Measurements from ENCODE around the gene LCORL.
A peak's percentile ranks its signal among the peaks of the same experiment; 100 is the strongest.
"Not testable (repeated sequence)": the region's sequence is repeated elsewhere in the genome, so short reads cannot be mapped to it uniquely, and the experiment has no call there.

LCORL gene

DNA sequence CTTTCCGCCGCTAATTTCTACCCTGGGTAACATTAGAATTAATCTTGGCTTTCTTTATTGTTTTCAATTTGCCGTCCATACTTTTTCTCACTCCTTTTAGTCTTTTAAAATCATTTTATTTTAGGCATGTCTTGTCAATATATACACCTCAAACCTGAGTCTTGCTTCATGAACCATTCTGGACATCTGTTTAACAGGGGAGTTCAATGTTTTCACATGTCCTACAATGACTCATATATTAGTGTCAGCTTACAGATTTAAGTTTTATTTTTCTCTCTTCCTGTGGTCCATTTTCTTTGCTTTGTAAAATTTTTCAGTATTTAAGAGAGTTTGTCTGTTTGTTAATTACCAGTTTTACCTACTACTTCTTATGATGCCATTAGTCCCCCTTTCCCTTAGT, 89.5 kb downstream of the LCORL start:
- no peak for DNase-seq (ENCODE audit: low spot score)

DNA sequence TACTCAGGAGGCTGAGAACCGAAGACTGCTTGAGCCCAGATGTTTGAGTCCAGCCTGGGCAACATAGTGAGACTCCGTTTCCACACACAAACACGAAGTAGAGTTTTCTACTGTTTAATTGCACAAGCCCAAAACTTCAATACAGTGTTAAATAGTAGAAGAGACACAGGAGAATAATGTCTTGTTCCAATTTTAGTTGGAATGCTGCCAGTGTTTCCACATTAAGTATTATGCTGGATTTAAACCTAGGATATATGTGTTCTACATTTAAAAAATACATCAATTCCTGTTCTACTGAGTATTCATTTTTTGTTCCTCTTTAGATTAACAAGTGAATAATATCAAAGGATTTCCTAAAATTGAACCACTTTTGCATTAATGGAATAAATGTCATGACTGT, 91.3 kb downstream of the LCORL start:
- DNase-seq (ENCODE audit: low spot score) = no peak

DNA sequence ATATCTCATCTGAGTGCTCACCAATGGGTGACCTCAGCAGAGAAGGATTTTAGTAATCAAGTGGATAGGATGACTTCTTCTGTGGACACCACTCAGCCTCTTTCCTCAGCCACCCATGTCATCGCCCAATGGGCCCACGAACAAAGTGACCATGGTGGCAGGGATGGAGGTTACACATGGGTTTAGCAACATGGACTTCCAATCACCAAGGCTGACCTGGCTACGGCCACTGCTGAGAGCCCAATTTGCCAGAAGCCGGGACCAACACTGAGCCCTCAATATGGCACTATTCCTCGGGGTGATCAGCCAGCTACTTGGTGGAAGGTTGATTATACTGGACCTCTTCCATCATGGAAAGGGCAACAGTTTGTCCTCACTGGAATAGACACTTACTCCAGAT, 97.4 kb downstream of the LCORL start:
- DNase-seq (ENCODE audit: low spot score) = no peak

DNA sequence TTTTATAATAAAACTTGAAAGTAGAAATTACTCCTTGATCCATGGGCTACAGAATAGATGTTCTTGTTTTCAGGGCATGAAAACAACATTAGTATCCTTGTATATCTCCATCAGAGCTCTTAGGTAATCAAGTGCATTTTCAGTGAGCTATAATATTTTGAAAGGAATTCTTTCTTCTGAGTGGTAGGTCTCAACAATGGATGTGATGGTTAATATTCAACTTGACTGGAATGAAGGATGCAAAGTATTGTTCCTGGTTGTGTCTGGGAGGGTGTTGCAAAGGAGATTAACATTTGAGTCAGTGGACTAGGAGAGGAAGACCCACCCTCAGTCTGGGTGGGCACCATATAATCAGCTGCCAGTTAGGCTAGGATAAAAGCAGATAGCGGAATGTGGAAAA, 100.1 kb downstream of the LCORL start:
- no peak for DNase-seq (ENCODE audit: low spot score)

DNA sequence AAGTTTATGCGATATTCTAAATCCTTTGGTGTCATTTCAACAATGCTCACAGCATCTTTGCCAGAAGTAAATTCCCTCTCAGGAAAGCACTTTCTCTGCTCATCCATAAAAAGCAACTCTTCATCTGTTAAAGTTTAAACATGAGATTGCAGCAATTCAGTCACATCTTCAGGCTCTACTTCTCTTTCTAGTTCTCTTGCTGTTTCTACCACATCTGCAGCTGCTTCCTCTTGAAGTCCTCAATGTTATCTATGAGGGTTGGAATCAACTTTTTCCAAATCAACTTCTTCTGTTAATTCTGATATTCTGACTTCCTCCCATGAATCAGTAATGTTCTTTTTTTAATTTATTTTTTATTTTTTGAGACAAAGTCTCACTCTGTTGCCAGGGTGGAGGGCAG, 100.9 kb downstream of the LCORL start:
- no peak for DNase-seq (ENCODE audit: low spot score)

DNA sequence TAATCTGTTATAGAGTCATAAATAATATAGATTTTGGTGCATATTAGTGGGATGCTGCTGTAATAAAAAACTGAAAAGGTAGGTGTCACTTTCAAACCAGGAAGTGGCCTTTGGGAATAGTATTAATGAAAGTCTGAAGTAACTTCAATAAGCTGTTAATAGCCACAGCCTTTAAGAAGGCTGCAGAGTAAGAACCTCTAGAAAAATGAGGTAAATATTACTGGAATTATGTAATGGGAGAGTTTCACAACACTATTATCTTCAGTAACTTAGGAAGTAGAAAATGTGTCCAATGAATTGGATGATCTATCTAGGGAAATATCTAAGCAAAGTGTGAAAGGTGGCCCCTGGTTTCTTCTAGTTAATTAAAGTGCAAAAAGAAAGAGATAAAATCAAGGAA, 106.1 kb downstream of the LCORL start:
- DNase-seq (ENCODE audit: low spot score) = no peak

DNA sequence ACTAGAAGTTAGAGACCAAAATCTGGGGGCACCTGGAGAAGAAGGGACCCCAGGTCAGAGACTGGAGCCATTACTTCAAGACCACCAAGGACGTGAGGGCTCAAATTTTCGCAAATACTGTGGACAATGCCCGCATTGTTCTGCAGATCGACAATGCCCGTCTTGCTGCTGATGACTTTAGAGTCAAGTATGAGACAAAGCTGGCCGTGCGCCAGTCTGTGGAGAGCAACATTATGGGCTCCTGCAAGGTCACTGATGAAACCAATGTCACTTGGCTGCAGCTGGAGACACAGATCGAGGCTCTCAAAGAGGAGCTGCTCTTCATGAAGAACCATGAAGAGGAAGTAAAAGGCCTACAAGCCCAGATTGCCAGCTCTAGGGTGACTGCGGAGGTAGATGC, 109.5 kb downstream of the LCORL start:
- DNase-seq (ENCODE audit: low spot score) = no peak

DNA sequence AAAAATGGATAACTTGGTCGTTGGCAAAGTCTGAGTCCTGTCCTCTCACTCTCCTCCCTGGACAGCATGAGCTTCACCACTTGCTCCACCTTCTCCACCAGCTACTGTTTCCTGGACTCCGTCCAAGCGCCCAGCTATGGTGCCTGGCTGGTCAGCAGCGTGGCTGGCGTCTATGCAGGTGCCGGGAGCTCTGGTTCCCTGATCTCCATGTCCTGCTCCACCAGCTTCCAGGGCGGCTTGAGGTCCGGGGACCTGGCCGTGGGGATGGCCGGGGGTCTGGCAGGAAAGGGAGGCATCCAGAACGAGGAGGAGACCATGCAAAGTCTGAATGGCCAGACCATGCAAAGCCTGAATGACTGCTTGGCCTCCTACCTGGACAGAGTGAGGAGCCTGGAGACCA, 109.9 kb downstream of the LCORL start:
- DNase-seq (ENCODE audit: low spot score) = no peak

DNA sequence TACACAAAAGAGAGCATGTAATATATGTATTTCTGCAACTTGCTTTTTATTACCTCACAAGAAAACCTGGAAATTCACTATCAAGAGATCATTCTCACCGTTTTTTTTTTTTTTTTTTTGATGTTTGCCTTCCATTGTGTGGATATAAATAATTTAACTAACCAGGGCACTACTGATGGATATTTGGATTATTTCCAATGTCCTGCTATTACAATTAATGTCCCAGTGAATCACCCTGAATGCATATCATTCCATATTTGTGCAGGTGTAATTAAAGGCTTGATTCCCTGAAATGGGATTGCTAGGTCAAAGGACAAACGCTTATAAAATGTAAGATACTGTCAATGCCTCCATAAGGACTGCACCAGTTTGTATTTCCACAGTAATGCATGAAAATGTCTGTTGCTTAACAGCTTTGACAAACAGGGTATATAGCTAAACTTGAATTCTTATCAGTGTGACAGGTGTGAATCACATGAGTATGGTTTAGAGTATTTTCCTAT, 123.0 kb downstream of the LCORL start:
- no peak for DNase-seq (ENCODE audit: low spot score)

DNA sequence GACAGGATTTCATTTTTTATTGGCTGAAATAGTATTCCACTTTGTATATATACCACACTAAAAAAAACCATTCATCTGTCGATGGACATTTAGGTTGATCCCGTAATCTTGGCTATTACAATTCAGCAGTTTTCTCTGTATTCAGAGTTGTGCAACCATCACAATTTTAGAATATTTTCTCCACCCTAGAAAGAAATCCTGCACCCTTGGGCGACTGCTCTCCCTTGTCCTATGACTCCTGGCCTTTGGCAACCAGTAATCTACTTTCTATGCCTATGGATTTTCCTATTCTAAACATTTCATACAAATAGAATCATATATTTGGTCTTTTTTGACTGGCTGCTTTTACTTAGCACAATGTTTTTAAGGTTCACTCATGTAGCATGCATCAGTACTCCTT, 126.1 kb downstream of the LCORL start:
- DNase-seq (ENCODE audit: low spot score) = no peak

DNA sequence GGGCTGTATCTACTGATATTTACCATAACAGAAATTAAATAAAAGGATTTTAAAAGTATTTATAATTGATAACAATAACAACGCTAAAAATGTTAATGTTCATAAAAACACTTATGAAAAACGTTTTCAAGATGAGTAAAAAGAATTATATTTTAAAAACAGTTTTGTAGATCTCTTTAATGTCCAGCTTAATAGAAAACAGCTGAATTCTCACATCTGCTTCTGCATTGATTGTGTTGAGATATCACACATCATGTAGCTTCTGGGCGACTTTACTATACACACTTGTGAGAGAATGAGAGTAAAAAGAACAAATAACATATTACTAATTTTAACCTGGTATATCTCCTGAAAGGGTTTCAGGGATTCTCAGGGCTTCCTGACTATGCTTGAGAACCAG, 127.1 kb downstream of the LCORL start:
- no peak for DNase-seq (ENCODE audit: low spot score)

DNA sequence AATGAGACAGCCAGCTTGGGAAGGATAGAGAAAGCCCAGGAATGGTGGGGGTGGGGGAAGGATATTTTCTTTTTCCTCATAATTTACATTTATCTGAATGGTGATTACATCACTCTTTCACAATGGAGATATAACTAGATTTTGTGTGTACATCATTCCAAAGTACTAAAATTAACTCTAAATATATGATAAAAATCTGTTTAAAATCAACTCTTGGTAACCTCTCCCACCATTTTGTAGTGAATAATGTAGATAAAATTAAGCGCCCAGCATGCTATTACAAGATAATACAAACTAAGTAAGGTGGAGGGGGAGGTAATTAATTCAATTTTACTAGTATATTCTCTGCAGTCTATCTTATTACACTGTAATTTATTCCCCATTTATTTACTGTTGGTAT, 131.9 kb downstream of the LCORL start:
- no peak for DNase-seq (ENCODE audit: low spot score)

DNA sequence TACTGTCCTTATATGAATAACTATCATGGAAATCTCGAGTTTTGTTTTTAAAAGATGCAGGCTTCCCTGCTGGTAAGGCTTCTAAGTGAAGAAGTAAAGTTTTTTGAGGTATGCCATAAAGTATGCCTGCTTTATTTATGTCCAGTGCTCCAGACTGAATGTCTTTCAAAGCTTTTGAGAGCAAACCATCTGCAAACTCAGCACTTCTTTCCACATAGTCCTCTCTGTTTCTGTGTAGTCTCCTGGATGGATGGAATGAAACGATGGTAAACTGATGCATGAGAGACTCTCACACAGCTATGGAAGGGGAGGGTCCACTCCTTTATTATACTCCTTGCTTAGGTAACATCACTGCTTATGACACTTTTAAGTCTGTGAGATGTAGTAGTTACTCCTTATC, 137.0 kb downstream of the LCORL start:
- no peak for DNase-seq (ENCODE audit: low spot score)

DNA sequence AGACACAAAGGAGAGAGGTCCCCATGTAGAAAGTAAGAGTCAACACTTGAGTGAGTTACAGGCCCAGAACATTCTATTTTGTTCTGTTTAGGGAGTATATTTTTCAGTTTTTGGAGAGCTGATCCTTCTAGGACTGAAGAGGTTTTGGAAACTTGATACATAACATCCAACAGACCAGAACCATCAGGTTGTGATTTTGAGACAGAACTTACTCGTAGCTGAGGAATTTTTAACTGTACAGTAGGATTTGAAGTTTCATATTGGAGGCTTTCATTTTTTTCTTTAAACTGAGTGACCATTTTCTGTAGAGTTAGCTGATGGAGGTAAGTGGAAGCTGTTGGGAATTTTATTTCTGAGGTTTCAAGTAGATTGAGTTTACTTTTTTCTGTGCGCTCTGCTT, 137.5 kb downstream of the LCORL start:
- DNase-seq (ENCODE audit: low spot score) = no peak

DNA sequence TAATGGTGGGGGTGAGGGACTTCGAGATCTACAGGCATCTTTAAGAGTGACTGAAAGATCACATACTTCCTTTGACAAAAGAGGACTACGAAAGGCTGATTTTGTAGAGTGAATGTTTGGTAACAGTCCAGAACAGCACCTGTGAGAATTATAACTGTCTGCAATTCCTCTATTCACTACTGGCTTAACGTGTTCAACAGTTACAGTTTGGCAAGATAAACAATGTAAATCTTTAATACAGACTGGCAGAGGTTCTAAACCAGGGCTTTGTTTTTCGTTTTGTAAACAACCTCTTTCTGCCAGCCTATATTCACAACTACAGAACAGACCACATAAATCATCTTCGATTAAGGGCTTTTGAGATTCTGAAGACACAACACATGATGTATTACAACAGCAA, 143.9 kb downstream of the LCORL start:
- DNase-seq (ENCODE audit: low spot score) = peak; percentile 29

DNA sequence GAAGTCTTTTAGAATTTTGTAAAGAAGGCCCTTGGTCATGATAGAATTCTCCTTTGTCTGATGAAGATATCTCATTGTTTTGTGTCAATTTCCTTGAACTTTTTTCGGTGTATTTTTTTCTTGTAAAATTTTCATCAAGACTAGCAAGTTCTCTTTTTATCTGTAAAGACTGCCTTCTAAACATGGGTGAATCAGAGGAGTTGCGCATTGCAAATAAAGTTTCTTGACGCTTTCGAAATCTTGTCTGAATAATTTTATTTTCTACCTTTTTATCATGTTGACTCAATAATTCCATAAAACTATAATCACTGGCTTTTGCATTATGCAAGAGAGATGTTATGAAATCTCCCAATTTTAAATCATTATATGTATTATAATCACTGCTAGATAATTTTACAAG, 144.6 kb downstream of the LCORL start:
- DNase-seq (ENCODE audit: low spot score) = no peak

DNA sequence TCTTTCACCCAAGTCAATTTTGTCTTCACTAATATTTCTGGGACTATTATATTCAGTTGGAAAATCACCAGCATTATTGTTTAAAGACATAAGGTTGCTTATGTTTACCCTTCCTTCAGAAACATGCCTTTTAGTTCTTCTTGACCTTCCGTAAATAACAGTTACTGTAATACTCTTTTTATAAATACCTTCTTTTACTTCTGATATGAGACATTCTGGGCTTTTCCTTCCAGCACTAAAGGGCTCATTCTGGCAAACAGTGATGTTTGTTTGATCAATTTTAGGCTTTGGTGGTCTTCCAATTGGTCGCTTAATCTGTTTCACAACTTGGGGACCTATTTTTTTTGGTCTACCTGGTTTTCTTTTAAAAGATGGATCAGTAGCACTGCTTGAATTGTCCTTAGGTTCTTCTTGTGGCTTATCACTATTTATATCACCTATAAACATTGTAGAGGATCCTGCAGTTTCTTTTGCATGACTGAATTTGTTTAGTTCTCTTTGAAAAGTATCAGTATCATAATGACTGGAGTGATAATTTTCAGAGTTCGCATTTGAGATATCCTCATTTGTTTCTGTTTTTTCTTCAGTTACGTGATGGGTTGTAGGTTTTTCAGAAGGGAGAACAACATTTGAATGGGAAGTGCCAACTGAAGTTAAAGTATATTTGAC, 146.0 kb downstream of the LCORL start:
- no peak for DNase-seq (ENCODE audit: low spot score)

DNA sequence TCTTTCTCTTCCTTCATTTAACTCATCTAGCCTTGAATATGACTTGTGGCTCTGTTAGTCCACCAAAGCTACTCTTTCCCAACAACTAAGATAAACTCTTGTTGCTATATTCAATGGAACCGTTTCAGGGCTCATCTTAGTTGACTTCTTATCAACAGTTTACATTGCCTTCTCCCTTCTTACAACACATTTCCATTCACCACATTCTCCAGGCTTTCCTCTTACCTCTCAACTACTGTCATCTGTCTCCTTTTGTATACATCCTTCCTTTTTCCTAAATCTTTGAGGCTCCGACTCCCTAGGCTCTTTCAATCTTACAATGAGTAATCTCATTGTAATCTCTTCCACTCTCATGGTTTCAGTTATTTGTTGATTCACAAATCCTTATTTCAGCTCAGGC, 152.2 kb downstream of the LCORL start:
- DNase-seq (ENCODE audit: low spot score) = no peak

DNA sequence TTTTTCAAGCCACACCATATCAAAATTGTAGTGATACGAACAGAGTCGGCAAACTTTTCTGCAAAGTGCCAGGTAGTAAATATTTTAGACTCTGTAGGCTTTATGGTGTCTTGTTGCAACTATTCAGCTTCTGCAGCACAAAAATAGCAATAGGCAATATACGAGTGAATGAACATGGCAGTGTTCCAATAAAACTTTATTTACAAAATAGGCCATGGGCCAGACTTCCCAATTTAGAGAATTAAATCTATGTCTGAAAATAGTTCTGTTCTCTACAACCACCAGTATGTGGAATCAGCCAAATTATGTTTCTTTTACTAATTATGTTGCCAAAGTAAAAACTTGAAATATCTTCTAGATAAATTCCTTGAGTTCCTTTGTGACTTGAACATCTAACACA, 154.3 kb downstream of the LCORL start:
- DNase-seq (ENCODE audit: low spot score) = no peak

DNA sequence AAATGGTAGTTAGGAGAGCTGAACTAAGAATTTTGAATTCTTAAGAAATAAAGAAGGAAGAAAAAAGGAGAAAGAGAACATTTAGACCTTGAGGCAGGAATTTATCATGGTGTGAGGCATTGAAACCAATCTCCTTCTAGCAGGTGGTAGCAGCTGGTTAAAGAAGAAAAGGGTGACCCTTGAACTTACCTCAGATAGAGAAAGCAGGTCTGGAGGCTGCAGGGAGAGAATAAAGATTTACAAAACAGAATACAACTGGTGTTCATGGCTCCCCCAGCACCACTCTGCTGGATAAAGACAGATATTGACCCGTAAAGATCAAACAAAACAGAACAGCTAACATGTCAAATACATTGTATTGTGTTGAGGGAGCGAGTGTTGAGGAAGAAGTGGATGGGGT, 154.7 kb downstream of the LCORL start:
- DNase-seq (ENCODE audit: low spot score) = no peak

DNA sequence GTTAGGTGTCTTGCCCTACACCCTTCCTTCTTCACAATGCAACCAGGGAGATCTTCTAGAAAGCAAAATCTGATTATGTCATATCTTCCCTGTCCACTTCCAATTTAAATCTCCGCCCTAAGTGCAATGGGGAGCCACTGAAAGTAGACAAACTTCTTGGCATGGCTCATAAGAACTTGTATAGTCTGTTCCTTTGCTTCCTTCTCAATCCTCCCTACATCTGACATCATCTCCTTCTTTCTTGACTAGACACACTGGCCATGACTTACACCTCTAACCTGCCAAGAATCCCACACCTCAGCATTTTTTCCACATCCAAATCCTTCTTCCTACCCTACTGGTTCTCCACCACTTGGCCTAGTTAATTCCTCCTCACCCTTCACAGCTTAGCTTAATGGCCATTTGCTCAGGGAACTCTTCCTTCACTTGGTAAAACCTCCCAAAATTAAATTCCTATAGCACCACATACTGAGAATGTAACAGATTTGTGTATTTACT, 155.6 kb downstream of the LCORL start:
- DNase-seq (ENCODE audit: low spot score) = no peak

DNA sequence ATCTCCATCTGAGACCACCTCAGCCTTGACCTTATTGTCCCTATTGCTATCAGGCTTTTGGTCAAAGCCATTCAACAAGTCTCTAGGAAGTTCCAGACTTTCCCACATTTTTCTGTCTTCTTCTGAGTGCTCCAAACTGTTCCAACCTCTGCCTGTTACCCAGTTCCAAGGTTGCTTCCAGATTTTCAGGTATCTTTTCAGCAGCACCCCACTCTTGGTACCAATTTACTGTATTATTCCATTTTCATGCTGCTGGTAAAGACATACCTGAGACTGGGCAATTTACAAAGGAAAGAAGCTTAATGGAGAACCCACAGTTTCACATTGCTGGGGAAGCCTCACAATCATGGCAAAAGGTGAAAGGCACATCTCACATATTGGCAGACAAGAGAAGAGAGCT, 159.6 kb downstream of the LCORL start:
- DNase-seq (ENCODE audit: low spot score) = not testable (repeated sequence)

DNA sequence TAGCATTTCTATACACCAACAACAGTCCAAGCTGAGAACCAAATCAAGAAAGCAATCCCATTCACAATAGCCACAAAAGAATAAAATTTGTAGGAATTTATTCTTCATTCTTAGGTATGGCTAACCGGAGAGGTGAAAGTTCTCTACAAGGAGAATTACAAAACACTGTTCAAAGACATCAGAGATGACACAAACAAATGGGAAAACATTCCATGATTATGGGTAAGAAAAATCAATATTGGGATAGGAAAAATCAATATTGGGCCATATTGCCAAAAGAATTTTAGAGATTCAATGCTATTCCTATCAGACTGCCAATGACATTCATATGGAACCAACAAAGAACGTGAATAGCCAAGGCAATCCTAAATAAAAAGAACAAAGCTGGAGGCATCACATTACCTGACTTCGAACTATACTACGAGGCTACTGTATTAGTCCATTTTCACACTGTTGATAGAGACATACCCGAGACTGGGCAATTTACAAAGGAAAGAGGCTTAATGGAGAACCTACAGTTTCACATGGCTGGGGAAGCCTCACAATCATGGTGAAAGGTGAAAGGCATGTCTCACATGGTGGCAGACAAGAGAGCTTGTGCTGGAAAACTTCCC, 161.7 kb downstream of the LCORL start:
- DNase-seq (ENCODE audit: low spot score) = no peak

DNA sequence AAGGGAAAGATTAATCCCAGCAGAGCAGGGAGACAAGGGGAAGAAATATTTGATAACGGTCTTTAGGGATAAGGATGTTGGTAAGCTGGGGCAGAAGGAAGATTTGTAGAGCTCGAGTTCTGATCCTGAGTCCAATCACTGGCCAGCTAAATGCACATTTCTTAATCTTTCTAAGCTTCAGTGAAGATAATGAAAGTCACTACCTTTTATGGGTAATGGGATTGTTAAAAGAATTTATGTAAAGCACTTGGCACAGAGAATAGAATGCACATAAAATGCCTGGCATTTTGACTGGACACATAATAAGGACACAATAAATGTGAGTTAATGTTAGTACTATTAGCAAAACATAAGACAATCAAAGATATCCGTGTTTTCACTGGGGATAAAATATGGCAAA, 167.5 kb downstream of the LCORL start:
- no peak for DNase-seq (ENCODE audit: low spot score)
